NCI-H460 (cell line): ENCODE results near the gene ACTL7B. TPM values are rescaled to one million over a fixed set of nuclear protein-coding genes. Genes with fewer than 3 reads are reported as not detected.
"Not testable (repeated sequence)": the region's sequence is repeated elsewhere in the genome, so short reads cannot be mapped to it uniquely, and the experiment has no call there.

Experiments
- DNase-seq: peaks from one replicate; pipeline ENCODE4 v3.0.0-alpha.2; 2016; ENCODE audit warnings: low read depth; ENCODE audit errors: extremely low read depth
- total RNA-seq: library from RNA; depleted of rRNA; stranded (reverse); fragments of >200 nt; shearing (Covaris generic); gene quantifications from 2 replicates; pipeline ENCODE4 v1.2.3, GENCODE V29; 2014

ACTL7B gene
- total RNA-seq, 1 experiment from 2014 or later = not detected

GRCh38 chr9:108845947-108846346 lies 9.8 kb downstream of the ACTL7B start:
- no peak for DNase-seq

- DNase-seq = no peak
Observed at GRCh38 chr9:108845507-108845906, 10.3 kb downstream of the ACTL7B start.

- DNase-seq = no peak
Observed at GRCh38 chr9:108844856-108845255, 10.9 kb downstream of the ACTL7B start.

GRCh38 chr9:108844391-108844790 lies 11.4 kb downstream of the ACTL7B start:
- DNase-seq = no peak

GRCh38 chr9:108842610-108843295 lies 13.0 kb downstream of the ACTL7B start:
- DNase-seq = no peak

- DNase-seq = not testable (repeated sequence)
Observed at GRCh38 chr9:108839561-108839960, 16.2 kb downstream of the ACTL7B start.

GRCh38 chr9:108838017-108838416 lies 17.8 kb downstream of the ACTL7B start:
- DNase-seq = no peak

GRCh38 chr9:108837530-108837929 lies 18.3 kb downstream of the ACTL7B start:
- DNase-seq = no peak

- no peak for DNase-seq
Observed at GRCh38 chr9:108836781-108837180, 19.0 kb downstream of the ACTL7B start.

- no peak for DNase-seq
Observed at GRCh38 chr9:108836319-108836718, 19.5 kb downstream of the ACTL7B start.

- DNase-seq = no peak
Observed at GRCh38 chr9:108835831-108836230, 20.0 kb downstream of the ACTL7B start.

GRCh38 chr9:108834959-108835665 lies 20.7 kb downstream of the ACTL7B start:
- DNase-seq = no peak

- no peak for DNase-seq
Observed at GRCh38 chr9:108832179-108832500, 23.6 kb downstream of the ACTL7B start.

GRCh38 chr9:108831496-108832178 lies 24.1 kb downstream of the ACTL7B start:
- DNase-seq = no peak

GRCh38 chr9:108830272-108830671 lies 25.5 kb downstream of the ACTL7B start:
- DNase-seq = no peak

GRCh38 chr9:108823829-108824228 lies 32.0 kb downstream of the ACTL7B start:
- no peak for DNase-seq

- DNase-seq = no peak
Observed at GRCh38 chr9:108816037-108816436, 39.7 kb downstream of the ACTL7B start.

- no peak for DNase-seq
Observed at GRCh38 chr9:108815156-108815555, 40.6 kb downstream of the ACTL7B start.

GRCh38 chr9:108813951-108814601 lies 41.7 kb downstream of the ACTL7B start:
- peak; percentile 53 for DNase-seq

- no peak for DNase-seq
Observed at GRCh38 chr9:108812396-108813025, 43.3 kb downstream of the ACTL7B start.

GRCh38 chr9:108811944-108812343 lies 43.8 kb downstream of the ACTL7B start:
- no peak for DNase-seq
